Eye (tissue), 1 donor: ENCODE data around the gene CDH24.

Source experiments
- DNase-seq: peaks from one replicate; pipeline ENCODE4 v3.0.0-alpha.2; 2015

Gene CDH24

GRCh38 chr14:23060536-23061260, 3.4 kb upstream of the CDH24 start:
- no peak for DNase-seq

GRCh38 chr14:23058654-23059504, 1.6 kb upstream of the CDH24 start:
- DNase-seq = no peak

- DNase-seq = peak; percentile 97
Measured at GRCh38 chr14:23057757-23058653, 685 bp upstream of the CDH24 start.

GRCh38 chr14:23056145-23056955, 970 bp downstream of the CDH24 start:
- DNase-seq = peak; percentile 78

GRCh38 chr14:23055621-23056144, 1.6 kb downstream of the CDH24 start:
- no peak for DNase-seq

DNA sequence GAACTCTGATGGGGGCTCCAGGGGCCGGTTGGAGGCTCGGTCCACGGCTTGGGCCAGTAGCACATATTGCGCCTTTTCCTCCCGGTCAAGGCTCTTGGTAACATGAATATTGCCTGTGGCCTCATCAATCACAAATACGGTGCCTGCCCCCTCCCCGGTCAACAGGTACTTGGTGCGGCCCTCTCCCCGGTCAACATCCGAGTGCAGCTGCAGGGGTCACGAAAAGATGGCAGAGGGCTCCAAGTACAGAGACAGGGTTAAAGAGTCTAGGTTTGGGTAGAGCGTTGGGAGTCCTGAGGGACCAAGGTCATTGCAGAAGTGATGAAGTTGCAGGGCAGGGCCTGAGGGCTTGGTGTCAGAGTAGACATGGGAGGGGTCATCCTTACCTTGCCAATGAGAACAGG, 2.2 kb downstream of the CDH24 start:
- DNase-seq = no peak

DNA sequence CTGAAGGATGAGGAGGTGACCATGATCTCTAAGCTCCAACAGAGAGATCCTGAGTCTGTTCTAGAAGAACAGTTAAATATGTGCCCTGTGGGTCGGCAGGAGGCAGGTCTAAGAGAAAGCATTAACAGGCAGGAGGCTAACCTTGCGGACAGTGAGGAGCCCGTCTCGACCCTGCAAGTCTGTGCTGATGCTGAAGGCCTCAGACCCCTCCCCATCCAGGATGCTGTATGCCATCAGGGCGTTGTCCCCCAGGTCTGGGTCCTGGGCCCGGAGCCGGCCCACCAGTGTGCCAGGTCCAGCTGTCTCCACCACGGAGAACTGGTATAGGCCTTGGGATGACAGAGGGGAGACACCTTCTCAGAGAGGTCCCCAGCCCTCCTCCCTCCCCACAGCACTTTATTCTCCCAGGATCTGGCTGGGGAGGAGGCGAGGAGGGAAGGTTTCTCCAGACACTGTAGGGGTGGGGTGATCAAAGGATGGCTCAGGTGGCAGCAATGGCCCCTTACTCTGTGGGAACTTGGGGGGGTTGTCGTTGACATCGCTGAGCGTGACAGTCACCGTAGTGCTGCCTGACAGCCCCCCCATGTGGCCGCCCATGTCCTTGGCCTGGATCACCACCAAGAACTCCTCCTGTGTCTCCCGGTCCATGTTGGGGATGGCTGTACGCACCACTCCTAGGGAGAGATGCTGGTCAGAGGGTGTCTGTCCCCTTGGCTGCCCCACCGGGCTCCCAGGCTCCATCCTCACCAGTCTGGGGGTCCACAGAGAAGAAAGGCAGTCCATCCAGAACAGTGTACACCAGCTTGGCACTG, 3.1 kb downstream of the CDH24 start:
- DNase-seq = peak; percentile 37

- no peak for DNase-seq
Measured at GRCh38 chr14:23053426-23053825, 3.9 kb downstream of the CDH24 start.

DNA sequence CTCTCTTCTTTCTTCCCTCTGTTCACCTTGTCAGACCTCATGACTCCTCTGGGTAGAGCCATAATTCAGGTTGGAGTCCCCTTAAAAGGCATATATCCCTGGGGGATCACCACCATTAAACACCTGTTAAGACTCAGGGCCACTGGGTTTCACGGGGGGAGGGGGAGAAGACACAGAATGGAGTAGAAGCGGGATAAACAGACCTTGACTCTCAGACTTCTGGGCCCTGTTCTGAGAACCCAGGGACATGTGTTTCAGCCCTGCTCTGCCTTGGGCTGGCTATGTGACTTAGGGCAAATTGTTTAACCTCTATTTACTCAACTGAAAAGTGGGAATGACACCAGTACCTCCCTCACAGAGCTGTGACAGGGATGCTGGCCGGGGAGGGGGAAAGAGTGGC, 4.6 kb downstream of the CDH24 start:
- DNase-seq = no peak

DNA sequence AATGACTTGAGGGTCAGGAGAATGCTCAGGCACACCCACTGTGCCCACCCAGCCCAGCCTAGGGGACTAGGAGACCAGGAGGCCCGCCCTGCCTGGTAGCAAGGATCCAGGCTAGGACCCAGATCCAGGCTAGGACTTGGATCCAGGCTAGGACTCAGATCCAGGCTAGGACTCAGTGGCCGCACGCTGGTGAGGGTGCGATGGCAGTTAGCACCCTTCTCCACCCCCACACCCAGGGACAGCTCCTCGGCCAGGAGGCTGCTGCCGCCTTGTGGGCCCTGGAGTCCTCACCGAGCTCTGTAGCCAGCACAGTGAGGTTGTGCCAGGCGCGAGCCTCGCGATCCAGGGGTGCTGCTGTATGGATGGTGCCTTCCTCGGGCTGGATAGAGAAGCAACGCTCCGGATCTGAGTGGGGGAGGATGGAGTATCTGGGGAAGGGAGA, 5.1 kb downstream of the CDH24 start:
- no peak for DNase-seq

- DNase-seq = no peak
Measured at GRCh38 chr14:23051141-23052057, 5.9 kb downstream of the CDH24 start.

GRCh38 chr14:23049011-23049410, 8.3 kb downstream of the CDH24 start:
- no peak for DNase-seq

DNA sequence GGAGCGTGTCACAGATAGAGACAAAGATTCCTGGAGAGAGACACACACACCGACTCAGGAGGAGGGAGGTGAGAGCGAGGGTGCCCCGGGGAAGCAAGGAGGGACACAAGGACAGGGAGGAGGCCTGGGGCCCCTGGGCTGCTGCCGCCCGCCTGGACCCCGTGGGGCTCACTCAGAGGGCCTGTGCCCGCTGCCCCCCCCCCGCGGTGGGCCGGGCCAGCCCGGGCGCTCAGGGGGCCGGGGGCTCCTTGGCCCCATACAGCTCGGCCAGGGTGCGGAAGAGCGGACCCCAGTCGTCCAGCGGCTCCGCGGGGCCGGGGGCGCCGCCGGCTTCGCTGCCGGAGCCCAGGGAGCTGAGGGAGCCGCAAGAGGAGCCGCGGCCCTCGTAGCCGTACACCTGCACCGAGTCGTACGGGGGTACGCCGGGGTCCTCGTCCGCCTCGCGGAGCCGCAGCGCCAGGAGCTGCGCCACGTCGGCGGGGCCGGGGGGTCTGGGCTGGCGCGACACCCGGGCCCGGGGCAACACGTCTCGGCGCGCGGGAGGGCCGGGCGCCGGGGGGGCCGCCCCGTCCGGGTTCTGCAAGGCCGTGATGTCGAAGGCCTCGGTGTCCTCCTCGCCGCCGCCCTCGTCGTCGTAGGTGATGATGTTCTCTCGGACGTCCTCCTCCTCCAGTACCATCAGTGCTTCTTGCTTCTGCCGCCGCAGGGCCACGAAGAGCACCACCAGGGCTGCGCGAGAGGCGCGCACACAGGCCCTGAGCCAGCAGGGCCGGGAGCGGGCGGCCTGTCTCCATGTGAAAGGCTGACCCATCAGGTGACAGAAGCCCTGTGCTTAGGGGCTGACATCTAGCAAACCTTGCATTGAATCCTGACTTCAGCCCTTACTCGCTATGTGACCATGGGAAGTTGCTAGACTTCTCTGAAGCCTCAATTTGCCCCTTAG, 9.3 kb downstream of the CDH24 start:
- DNase-seq = no peak

DNA sequence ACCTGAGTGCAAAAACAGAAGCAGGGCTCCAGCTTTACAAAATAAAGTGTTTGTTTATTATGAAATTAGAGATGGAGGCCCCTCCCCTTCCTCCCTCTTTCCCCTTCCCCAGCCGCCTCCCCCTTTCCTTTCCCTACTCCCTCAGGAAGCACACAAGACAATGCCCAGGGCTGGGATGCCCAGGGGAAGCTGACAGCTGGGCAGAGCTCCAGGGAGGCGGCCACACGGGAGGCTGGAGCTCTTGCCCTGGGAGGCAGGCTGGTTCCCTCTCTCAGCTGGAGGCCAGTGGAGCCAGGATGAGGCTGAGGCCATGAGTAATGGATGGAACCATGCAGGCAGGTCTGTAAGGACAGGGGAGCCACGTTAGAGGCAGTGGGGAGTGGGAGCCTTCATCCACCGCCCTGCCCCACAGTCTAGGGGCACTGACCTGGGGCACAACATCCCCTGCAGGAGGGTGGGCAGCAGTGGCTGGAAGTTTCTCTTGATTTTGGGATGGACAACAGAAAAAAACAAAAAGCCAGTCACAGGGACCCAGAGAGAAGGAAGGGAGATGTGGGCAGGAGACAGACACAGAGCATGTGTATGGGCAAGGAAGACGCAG, 10.2 kb downstream of the CDH24 start:
- no peak for DNase-seq

DNA sequence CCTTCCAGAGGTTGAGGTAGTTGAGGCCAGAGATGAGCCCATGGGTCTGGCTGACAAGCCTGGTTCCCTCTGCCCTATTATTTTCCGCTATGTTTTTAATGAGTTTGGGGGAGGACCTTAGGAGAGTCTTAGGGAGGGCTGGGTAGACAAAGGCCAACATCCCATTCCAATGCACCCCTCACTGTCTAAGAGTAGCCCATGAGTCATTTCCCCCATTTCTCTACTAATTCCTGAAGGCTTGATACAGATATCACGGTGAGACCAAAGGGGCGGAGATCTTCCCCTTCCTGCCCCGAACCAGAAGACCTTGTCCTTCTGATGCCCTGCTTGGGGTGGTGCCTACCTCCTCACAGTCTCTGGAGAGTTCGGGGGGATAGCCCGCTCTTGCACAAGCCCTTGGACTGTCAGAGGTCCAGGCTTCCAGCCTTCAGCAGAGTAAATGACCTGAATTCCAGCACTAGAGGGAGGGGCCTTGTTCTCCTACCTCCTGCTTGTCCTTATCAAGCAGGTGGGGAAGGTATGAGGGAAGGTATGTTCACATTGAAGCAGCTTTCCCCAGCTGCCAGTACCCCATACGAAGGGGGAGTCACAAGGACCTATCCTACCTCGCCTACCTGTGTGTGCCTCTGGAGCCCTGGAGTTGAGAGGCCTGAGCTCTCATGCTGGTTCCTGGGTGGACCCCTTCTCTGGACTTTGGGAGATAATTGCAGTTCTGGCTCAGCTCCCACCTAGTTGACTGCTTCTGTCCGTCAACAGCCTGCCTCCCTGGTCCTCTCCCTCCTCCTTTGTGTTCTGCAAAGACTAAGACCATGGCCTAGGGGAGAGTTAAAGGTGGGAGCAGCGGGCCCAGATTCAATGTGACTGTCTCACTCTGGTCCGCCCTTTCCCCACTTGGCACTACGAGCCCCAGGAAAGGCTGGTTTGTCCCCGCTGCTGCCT, 11.6 kb downstream of the CDH24 start:
- no peak for DNase-seq

GRCh38 chr14:23044840-23045239, 12.5 kb downstream of the CDH24 start:
- no peak for DNase-seq

- DNase-seq = no peak
Measured at GRCh38 chr14:23043754-23044153, 13.6 kb downstream of the CDH24 start.
